Heart left ventricle (tissue), 16 donors: ENCODE measurements around the gene NPEPPS. TPM values are rescaled to one million over a fixed set of nuclear protein-coding genes. Genes with fewer than 3 reads are reported as not detected.

Experiments
- ATAC-seq, 4 donors: fragments of 200-7000 bp; cut with Tn5 transposase; one replicate each; pipeline ENCODE4 v1.9.1; 2020 to 2022; ENCODE audit warnings: moderate library complexity in 4 of 4, mild to moderate bottlenecking in 3 of 4, moderate number of reproducible peaks in 1 of 4
- DNase-seq, 5 donors: peaks; one replicate each; pipeline ENCODE4 v3.0.0-alpha.2; 2020
- H3K27ac ChIP-seq, 12 donors: fragments of 200-600 bp; sonication (generic) in 4 of 12; one replicate each; pipeline versions ENCODE4 v1.5.0 to v1.8.0; 2016 to 2022; ENCODE audit warnings: mild to moderate bottlenecking in 2 of 12
- H3K27me3 ChIP-seq, 9 donors: fragments of 200-600 bp; sonication (generic) in 2 of 9; one replicate each; pipeline versions ENCODE4 v1.5.1 to v1.8.0; 2016 to 2022; ENCODE audit warnings: mild to moderate bottlenecking in 3 of 9
- H3K36me3 ChIP-seq, 9 donors: fragments of 200-600 bp; sonication (generic) in 2 of 9; one replicate each; pipeline versions ENCODE4 v1.5.0 to v1.8.0; 2018 to 2022; ENCODE audit warnings: mild to moderate bottlenecking in 2 of 9
- H3K4me1 ChIP-seq, 12 donors: fragments of 200-600 bp; sonication (generic) in 4 of 12; one replicate each; pipeline versions ENCODE4 v1.5.0 to v1.8.0; 2016 to 2022; ENCODE audit warnings: mild to moderate bottlenecking in 3 of 12
- H3K4me3 ChIP-seq, 12 donors: fragments of 200-600 bp; sonication (generic) in 4 of 12; one replicate each; pipeline versions ENCODE4 v1.5.0 to v1.8.0; 2017 to 2022; ENCODE audit warnings: mild to moderate bottlenecking in 9 of 12, moderate library complexity in 4 of 12
- H3K9me3 ChIP-seq, 12 donors: fragments of 200-600 bp; sonication (generic) in 4 of 12; one replicate each; pipeline versions ENCODE4 v1.5.0 to v1.8.0; 2016 to 2022; ENCODE audit warnings: mild to moderate bottlenecking in 1 of 12
- CTCF ChIP-seq, 12 donors: fragments of 200-600 bp; sonication (generic) in 4 of 12; IDR thresholded peaks; one replicate each; pipeline versions ENCODE4 v1.5.0 to v1.8.0; 2018 to 2022; ENCODE audit warnings: antibody characterized with exemption in 12 of 12, mild to moderate bottlenecking in 5 of 12
- POLR2A ChIP-seq, 2 donors: fragments of 450-650 bp; IDR thresholded peaks; one replicate each; pipeline ENCODE4 v1.6.1; 2017; ENCODE audit warnings: antibody characterized with exemption in 2 of 2, mild to moderate bottlenecking in 2 of 2, moderate library complexity in 2 of 2
- WGBS, 4 donors: extraction: QIAGEN DNeasy Blood & Tissue Kit in 2 of 4; methylation state at CpG; one replicate each; pipeline versions ENCODE4 v1.1.5 to v1.1.7; 2013 to 2018; 5-methylcytosine and 5-hydroxymethylcytosine counted together
- intact Hi-C, 10 donors: fragments of 100-400 bp; cut with DNase I; formaldehyde crosslinking; loops; one replicate each; pipeline versions ENCODE4 v1.11.1 to v1.14.2; 2022
- polyA plus RNA-seq, 2 donors: library from polyadenylated mRNA; stranded (reverse); fragments of 200-250 nt; gene quantifications; one replicate each; pipeline ENCODE4 v1.2.3, GENCODE V29; 2013
- total RNA-seq, 9 donors: library from RNA; depleted of rRNA in 2 of 9; stranded (reverse); fragments of >200 nt in 2 of 9; fragmentation: NEBNext Ultra II Directional in 3 of 9; extraction: Animal tissue kit (Norgen Biotek cat#: 25700) in 3 of 9; gene quantifications; one replicate each; pipeline versions ENCODE4 v1.1.0 to v1.2.4, GENCODE V29; 2016 to 2023
- donor health status: ischemic (EF 13 %, LVEDD 7.1; RV severe dilation, severe dysfunction).
- donor health status: healthy with polysubstance abuse.
- donor health status: DM: no; HTN: yes; CAD: no.
- donor health status: DM: no; HTN: no; CAD: no.
- donor health status: ischemic (EF 25% LVEDD 6.9; RV normal size, moderate dysfunction).
- donor health status: ischemic (EF 25% LVEDD 5.7; RV mildly dilated, moderate dysfunction).
- donor health status: healthy.
- donor health status: DM: yes; HTN: yes; CAD: no.
- donor health status: ischemic (EF 35%, LVEDD 5.7; RV mildly dilated, moderate dysfunction).
- donor health status: nonischemic (EF 11% LVEDD 7.7; RV severe dilation, severe dysfunction).
- donor health status: DM: yes; HTN: yes; CAD: no.
- donor health status: PGD.
- donor health status: ischemic (EF 29% LVEDD 5.4; RV normal size, mild dysfunction).
- donor health status: nonischemic (EF 23%, LVEDD 6.1; RV moderate dilation, normal function).

The NPEPPS gene
- total and polyA plus RNA-seq, 11 donors: 23.7 to 98.2 (median 79.0) TPM

- TF ChIP-seq CTCF (IDR thresholded peaks at IDR 0.05) (no peak), POLR2A (IDR thresholded peaks at IDR 0.05) (no peak)
- Histone ChIP-seq H3K27ac (no peak overlapping the region), H3K27me3 (no peaks in the 10 kb centered on the region), H3K36me3 (peaks cover 0 to 39% (median 11%) of the 10 kb centered on the region in 9 donors), H3K4me3 (no peak overlapping the region), H3K4me1 (peaks cover 0 to 1% (median 0%) of the 10 kb centered on the region in 12 donors), H3K9me3 (no peaks in the 10 kb centered on the region)
- DNase-seq (no peak), ATAC-seq (no peak)
- intact Hi-C loops: no loop called here
- WGBS, 4 donors: 96 to 98% (median 98%) methylated on average over 8 of the region's 8 CpGs
Measured at GRCh38 chr17:47628014-47628566, 97.2 kb downstream of the NPEPPS start.

GRCh38 chr17:47629826-47630225, 98.9 kb downstream of the NPEPPS start:
- no peak for DNase-seq
- Histone ChIP-seq H3K27me3 (no peaks in the 10 kb centered on the region), H3K36me3 (peaks cover 0 to 23% (median 7%) of the 10 kb centered on the region in 9 donors), H3K4me3 (no peak overlapping the region), H3K9me3 (no peaks in the 10 kb centered on the region), H3K4me1 (no peaks in the 10 kb centered on the region), H3K27ac (no peak overlapping the region)
- no peak for ATAC-seq
- intact Hi-C loops: no loop called here
- TF ChIP-seq CTCF (IDR thresholded peaks at IDR 0.05) (no peak), POLR2A (IDR thresholded peaks at IDR 0.05) (no peak)
- WGBS, 4 donors: 55 to 77% (median 71%) methylated on average over 5 of the region's 5 CpGs

- WGBS, 4 donors: 50 to 78% (median 63%) methylated on average over 2 of the region's 2 CpGs
- ATAC-seq (no peak), DNase-seq (no peak)
- H3K36me3 ChIP-seq: peaks cover 0 to 19% (median under 1%) of the 10 kb centered on the region in 9 donors
- H3K9me3 ChIP-seq: no peaks in the 10 kb centered on the region
- H3K4me1 ChIP-seq: no peaks in the 10 kb centered on the region
- intact Hi-C loops: no loop called here
- H3K27me3 ChIP-seq: no peaks in the 10 kb centered on the region
- TF ChIP-seq CTCF (IDR thresholded peaks at IDR 0.05) (no peak), POLR2A (IDR thresholded peaks at IDR 0.05) (no peak)
- no peak overlapping the region for H3K27ac ChIP-seq
- H3K4me3 ChIP-seq: no peak overlapping the region
Measured at GRCh38 chr17:47630614-47631013, 99.7 kb downstream of the NPEPPS start.

GRCh38 chr17:47632991-47633390, 102.1 kb downstream of the NPEPPS start:
- Histone ChIP-seq H3K27me3 (no peaks in the 10 kb centered on the region), H3K36me3 (peaks cover 0 to 37% (median 8%) of the 10 kb centered on the region in 9 donors), H3K4me1 (peaks cover 0 to 7% (median 0%) of the 10 kb centered on the region in 12 donors), H3K4me3 (no peak overlapping the region), H3K27ac (no peak overlapping the region), H3K9me3 (no peaks in the 10 kb centered on the region)
- ATAC-seq (no peak), DNase-seq (no peak)
- no peak for TF ChIP-seq POLR2A (IDR thresholded peaks at IDR 0.05)
- no peak for TF ChIP-seq CTCF (IDR thresholded peaks at IDR 0.05)
- intact Hi-C loops: no loop called here
- 76 to 100% (median 98%) methylated on average over 3 of the region's 3 CpGs for WGBS, 4 donors
